ENCODE measurements around the gene ZDHHC14.
"Not testable (repeated sequence)": the region's sequence is repeated elsewhere in the genome, so short reads cannot be mapped to it uniquely, and the experiment has no call there.

ZDHHC14 gene

DNA sequence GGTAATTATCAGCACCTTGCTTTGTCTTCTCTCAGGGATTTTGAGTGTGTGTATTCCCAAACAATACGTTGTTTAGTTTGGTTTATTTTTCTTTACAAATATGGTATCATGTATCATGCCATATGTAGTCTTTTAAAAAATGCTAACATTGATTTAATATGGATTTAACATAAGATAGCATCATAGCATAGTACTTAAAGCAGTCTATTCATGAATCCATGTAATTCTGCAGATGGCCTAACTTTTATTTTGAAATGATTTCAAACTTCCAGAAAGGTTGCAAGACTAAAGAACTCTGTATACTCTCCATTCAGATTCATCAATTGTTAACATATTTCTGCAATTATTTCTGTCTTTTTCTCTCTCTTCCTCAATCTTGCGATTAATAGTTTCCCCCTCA, 7.9 kb downstream of the ZDHHC14 start:
- Mint-ChIP-seq H3K36me3 (ENCODE audit: low read depth) (peaks cover 42% of the 10 kb centered on the region), H3K4me1 (ENCODE audit: low read depth) (peaks cover 18% of the 10 kb centered on the region), H3K27ac (no peak overlapping the region), H3K9me3 (peaks cover 15% of the 10 kb centered on the region), H3K4me3 (no peak overlapping the region), H3K27me3 (peaks cover 4% of the 10 kb centered on the region)

DNA sequence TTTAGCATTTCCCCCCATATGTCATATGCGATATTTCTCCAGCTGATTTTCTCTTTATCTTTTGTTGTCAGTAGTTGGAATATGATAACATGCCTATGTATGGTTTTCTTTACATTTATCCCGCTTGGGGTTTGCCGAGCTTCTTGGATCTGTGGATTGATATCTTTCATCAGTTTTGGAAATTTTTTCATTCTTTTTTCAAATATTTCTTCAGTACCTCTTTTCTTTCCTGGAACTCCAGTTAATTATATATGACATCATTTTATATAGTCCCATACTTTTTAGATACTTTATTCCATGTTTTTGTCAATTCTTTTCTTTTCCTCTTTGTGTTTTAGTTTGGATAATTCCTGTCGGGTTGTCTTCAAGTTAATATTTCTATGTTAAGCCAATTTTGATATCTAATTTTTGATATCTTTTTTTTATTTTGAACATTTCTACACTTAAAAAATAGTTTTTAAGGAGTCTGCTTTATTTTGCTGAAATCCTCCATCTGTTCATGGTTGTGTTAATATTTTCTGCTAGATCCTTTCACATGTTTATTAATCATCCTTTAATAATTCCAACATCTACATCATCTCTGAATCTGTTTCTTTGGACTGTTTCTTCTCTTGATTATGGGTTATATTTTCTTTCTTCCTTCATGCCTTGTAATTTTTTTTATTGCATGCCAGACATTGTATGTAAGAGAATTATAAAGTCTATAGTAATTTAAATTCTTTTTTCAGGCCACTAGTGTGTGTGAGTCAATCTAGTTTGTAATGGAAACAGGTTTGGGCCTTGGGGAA, 9.5 kb downstream of the ZDHHC14 start:
- Mint-ChIP-seq H3K4me3 (no peak overlapping the region), H3K36me3 (ENCODE audit: low read depth) (peaks cover 39% of the 10 kb centered on the region), H3K4me1 (ENCODE audit: low read depth) (peaks cover 11% of the 10 kb centered on the region), H3K9me3 (peaks cover 15% of the 10 kb centered on the region), H3K27me3 (no peaks in the 10 kb centered on the region), H3K27ac (no peak overlapping the region)

DNA sequence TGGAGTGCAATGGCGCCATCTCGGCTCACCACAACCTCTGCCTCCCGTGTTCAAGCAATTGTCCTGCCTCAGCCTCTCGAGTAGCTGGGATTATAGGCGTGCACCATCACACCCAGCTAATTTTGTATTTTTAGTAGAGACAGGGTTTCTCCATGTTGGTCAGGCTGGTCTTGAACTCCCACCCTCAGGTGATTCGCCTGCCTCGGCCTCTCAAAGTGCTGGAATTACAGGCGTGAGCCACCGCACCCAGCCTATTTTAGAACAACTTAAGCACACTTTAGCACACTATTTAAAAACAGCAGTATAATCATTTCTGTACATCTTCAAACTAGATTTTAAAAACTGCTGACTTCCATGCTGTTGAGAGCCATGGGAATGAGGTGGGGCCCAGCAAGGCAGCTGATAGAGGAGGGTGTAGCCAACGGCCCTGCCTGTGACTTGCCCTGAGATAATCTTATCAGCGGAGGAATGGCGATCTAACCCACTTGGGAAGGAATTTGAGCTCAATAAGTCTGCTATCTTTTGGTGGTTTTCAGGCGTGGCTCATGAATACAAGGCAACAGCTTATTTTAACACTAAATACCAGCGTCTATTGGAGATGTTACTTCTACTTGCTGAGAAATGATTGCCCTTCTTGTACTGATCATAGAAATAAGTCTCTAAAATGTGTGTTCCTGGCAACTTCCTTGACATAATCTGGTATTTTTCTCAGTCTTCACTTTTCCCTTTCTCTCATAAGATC, 12.1 kb downstream of the ZDHHC14 start:
- Mint-ChIP-seq H3K27ac (no peak overlapping the region), H3K4me3 (no peak overlapping the region), H3K4me1 (ENCODE audit: low read depth) (peaks cover 7% of the 10 kb centered on the region), H3K27me3 (no peaks in the 10 kb centered on the region), H3K9me3 (peaks cover 15% of the 10 kb centered on the region), H3K36me3 (ENCODE audit: low read depth) (peaks cover 39% of the 10 kb centered on the region)

DNA sequence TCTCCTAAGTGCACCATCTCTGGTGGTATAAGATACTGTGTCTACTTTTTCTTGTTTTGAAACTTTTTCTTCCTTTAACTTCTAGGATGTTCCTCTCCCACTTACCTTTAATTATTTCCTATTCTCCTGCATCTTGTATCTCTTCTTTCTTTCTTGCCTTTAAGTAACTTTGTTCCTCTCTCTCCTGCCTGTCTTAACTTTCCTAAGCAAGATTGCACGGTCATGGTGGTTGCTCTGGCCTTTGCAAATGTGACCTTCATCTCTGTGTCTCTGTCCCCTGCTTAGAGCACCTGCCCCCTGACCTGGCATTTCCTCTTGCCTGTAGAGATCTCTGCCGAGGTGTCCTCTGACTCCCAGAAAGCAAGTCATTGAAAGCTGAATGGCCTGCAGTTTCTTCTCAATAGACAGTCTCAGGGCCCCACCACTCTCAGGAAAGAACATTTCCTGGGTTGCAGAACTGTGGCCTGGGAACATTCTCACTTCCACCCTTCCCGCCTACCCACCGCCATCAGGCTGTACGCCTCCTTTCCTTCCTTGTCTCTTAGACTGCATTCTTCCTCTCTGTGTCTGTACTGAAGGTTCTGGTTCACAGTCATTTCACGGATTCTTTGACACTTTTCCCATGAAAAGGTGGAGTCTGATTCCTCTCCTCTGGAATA, 12.8 kb downstream of the ZDHHC14 start:
- peaks cover 15% of the 10 kb centered on the region for H3K9me3 Mint-ChIP-seq
- peaks cover 36% of the 10 kb centered on the region for H3K36me3 Mint-ChIP-seq (ENCODE audit: low read depth)
- no peak overlapping the region for H3K4me3 Mint-ChIP-seq
- peaks cover 7% of the 10 kb centered on the region for H3K4me1 Mint-ChIP-seq (ENCODE audit: low read depth)
- H3K27ac Mint-ChIP-seq = no peak overlapping the region
- no peaks in the 10 kb centered on the region for H3K27me3 Mint-ChIP-seq

DNA sequence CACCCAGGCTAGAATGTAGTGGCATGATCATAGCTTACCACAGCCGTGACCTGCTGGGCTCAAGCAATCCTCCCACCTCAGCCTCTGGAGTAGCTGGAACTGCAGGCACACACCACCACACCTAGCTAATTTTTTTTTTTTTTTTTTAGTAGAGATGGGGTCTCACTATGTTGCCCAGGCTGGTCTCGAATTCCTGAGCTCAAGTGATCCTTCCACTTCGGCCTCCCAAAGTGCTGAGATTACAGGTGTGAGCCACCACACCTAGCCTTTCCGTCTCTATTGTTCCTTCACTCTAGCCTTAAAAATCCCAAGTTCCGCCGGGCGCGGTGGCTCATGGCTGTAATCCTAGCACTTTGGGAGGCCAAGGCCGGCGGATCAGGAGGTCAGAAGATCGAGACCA, 14.2 kb downstream of the ZDHHC14 start:
- H3K27ac Mint-ChIP-seq; H3K27me3 Mint-ChIP-seq; H3K4me3 Mint-ChIP-seq; H3K4me1 Mint-ChIP-seq (ENCODE audit: low read depth): not testable (repeated sequence)
- Mint-ChIP-seq H3K9me3 (peaks cover 12% of the 10 kb centered on the region), H3K36me3 (ENCODE audit: low read depth) (peaks cover 31% of the 10 kb centered on the region)

DNA sequence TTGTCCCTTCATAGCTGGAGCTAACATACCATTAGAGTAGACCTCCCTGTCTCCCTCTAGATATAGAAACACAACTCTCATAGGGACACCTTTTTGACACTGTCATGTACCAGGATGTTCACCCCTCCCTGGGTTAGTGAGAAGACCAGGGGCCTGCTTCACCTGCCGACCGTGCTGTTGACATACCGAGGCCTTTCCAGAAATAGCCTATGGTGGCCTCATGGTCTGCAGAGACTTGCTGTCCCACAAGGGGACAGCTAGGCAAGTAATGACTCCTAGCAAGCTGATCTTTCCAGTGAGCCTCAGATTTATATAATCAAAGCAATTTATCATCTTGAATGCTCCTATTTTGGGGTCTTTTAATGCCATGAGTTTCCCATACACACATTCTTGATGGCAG, 15.0 kb downstream of the ZDHHC14 start:
- H3K27me3 Mint-ChIP-seq = no peaks in the 10 kb centered on the region
- H3K36me3 Mint-ChIP-seq (ENCODE audit: low read depth) = peaks cover 24% of the 10 kb centered on the region
- H3K9me3 Mint-ChIP-seq = peaks cover 6% of the 10 kb centered on the region
- H3K4me3 Mint-ChIP-seq = no peak overlapping the region
- no peak overlapping the region for H3K27ac Mint-ChIP-seq
- H3K4me1 Mint-ChIP-seq (ENCODE audit: low read depth) = peaks cover 7% of the 10 kb centered on the region

DNA sequence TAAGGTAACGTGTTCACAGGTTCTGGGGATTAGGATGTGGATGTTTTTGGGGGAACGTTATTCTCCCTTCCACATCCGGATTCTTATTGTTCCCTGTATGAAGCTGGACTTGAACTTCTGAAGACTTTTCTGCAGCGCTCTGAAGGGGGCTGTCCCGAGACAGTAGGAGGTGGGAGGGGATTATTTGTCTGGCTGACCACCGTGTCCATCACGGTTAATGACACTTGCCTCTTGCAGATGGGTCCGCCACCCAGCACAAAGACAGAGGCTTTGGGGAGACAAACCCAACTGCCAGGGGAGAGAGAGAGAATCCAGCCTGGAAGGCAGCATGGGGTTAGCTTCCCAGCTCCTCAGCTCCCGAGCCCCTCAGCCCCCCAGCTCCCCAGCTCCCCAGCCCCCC, 16.7 kb downstream of the ZDHHC14 start:
- H3K4me3 Mint-ChIP-seq = no peak overlapping the region
- no peak overlapping the region for H3K27ac Mint-ChIP-seq
- peaks cover 16% of the 10 kb centered on the region for H3K36me3 Mint-ChIP-seq (ENCODE audit: low read depth)
- no peaks in the 10 kb centered on the region for H3K9me3 Mint-ChIP-seq
- H3K4me1 Mint-ChIP-seq (ENCODE audit: low read depth) = peaks cover 7% of the 10 kb centered on the region
- no peaks in the 10 kb centered on the region for H3K27me3 Mint-ChIP-seq

DNA sequence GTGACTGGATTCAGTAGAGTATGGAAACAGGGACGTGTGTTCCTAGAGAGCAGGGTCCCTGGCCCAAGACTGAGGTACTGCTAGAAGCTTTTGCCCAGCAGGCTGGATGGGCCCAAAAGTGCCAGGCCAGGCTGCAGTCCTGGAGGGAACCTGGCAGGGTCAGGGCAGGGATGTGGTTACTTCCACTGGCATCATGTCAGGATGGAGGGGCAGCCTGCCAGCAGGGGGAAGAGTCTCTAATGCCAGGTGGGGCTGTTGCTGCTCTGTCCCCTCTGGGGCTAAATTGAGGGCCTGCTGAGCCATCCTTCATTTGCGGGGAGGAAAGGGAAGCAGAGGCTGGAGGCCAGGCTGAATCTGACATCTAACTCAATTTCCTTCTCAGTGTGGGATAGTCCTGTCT, 17.2 kb downstream of the ZDHHC14 start:
- Mint-ChIP-seq H3K36me3 (ENCODE audit: low read depth) (peaks cover 15% of the 10 kb centered on the region), H3K4me1 (ENCODE audit: low read depth) (peaks cover 7% of the 10 kb centered on the region), H3K4me3 (no peak overlapping the region), H3K27ac (no peak overlapping the region), H3K9me3 (no peaks in the 10 kb centered on the region), H3K27me3 (no peaks in the 10 kb centered on the region)

DNA sequence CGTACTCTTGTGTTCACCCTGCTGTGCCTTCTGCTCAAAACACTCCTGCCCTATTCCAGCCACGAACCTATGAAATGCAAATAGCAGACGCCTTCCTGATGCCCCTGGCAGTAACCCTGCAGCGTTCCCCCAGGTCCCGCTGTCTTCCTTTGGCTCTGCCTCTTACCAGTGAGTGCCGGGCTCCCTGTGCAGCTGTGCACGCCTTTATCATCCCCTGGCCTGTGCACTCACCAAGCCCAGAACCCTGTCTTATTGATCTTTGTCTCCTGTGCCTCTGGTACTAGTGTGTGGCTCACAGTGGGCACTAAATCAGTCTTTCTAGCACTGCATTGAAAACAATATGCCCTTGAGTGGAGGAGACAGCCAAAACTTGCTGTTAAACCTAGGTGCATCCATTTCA, 19.7 kb downstream of the ZDHHC14 start:
- H3K27me3 Mint-ChIP-seq = no peaks in the 10 kb centered on the region
- H3K4me3 Mint-ChIP-seq = no peak overlapping the region

DNA sequence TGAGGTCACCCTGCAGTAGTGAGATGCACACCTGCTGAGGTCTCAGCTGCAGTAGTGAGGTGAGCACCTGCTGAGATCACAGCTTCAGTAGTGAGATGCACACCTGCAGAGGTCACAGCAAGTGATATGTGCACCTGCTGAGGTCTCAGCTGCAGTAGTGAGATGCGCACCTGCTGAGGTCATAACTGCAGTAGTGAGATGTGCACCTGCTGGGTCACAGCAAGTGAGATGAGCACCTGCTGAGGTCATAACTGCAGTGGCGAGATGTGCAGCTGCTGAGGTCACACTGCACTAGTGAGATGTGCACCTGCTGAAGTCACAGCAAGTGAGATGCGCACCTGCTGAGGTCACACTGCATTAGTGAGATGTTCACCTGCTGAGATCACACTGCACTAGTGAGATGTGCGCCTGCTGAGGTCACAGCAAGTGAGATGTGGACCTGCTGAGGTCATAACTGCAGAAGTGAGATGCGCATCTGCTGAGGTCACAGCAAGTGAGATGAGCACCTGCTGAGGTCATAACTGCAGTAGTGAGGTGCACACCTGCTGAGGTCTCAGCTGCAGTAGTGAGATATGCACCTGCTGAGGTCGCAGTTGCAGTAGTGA, 20.8 kb downstream of the ZDHHC14 start:
- Mint-ChIP-seq H3K27me3 (no peaks in the 10 kb centered on the region), H3K36me3 (ENCODE audit: low read depth) (peaks cover 9% of the 10 kb centered on the region), H3K4me3 (no peak overlapping the region), H3K9me3 (no peaks in the 10 kb centered on the region), H3K4me1 (ENCODE audit: low read depth) (no peaks in the 10 kb centered on the region), H3K27ac (no peak overlapping the region)

More for the DNA sequence above, 19.7 kb downstream of the ZDHHC14 start:
- H3K9me3 Mint-ChIP-seq = no peaks in the 10 kb centered on the region
- no peaks in the 10 kb centered on the region for H3K4me1 Mint-ChIP-seq (ENCODE audit: low read depth)
- no peak overlapping the region for H3K27ac Mint-ChIP-seq
- peaks cover 9% of the 10 kb centered on the region for H3K36me3 Mint-ChIP-seq (ENCODE audit: low read depth)

DNA sequence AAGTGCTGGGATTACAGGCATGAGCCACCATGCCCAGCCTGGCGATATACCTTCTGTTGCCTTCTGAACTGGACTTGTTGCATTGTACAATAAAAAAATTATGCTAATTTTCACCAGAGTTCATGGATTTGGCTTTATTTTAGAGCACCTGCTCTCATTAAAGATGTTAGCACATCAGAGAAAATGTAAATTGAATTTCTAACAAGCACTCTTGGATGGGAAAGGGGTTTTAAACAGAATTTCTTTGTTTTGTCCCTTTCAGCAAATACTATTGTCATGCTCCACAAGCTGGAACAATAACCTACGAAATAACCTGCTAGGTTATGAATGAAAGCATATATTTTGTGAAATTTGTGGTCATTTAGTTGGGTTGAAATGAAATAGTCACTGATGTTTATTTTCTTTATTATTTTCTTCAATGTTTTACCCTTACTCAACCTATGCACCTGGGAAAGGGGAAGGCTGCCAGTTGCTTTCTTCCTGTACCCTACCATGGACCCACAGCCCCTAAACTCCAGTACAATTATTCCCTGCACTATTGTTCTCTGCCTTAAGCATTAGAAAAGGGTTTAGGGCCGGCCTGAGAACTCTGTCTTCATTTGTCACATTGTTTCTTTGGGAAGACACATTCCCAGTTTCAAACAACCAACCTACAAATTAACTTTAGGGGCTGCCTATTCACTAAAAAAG, 22.2 kb downstream of the ZDHHC14 start:
- Mint-ChIP-seq H3K4me1 (ENCODE audit: low read depth) (no peaks in the 10 kb centered on the region), H3K27me3 (no peaks in the 10 kb centered on the region), H3K9me3 (no peaks in the 10 kb centered on the region), H3K4me3 (no peak overlapping the region), H3K36me3 (ENCODE audit: low read depth) (peaks cover 9% of the 10 kb centered on the region), H3K27ac (no peak overlapping the region)

DNA sequence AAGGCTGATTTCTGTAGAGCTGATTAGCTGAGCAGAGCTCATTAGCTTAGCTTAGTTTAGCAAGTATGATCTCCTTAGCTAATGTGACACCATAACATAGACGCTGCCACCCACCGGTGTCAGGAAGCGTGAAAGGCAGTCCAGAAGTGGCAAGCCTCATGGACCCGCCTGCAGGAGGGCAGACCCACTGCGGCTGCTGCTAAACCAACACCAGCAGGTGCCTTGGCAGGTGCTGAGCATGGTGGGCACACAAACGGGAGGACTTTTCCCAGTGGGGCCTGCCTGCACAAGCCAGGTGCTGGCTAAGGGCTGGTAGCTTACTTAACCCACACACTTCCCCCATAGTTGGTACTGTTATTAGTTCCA, 22.7 kb downstream of the ZDHHC14 start:
- Mint-ChIP-seq H3K27me3 (no peaks in the 10 kb centered on the region), H3K4me1 (ENCODE audit: low read depth) (no peaks in the 10 kb centered on the region), H3K27ac (no peak overlapping the region), H3K9me3 (no peaks in the 10 kb centered on the region), H3K36me3 (ENCODE audit: low read depth) (peaks cover 6% of the 10 kb centered on the region), H3K4me3 (no peak overlapping the region)

DNA sequence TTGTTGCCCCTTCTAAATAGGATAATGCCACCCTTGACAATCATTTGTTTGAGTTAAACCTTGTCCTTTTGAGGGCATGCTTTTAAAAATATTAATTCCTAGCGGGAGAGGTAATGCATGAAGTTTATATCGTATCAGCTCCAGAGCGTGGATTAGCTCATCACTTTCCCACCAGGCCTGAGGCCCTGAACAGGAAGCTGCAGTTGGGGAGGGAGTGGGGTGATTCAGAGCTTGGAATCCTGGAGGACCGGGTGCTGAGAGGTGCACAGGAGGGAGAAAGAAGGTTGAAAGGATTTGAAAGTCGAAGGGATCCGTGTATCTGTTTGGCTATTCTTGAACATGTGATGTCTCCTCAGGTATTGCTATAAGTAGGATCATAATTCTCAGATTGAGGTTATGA, 25.0 kb downstream of the ZDHHC14 start:
- Mint-ChIP-seq H3K36me3 (ENCODE audit: low read depth) (no peaks in the 10 kb centered on the region), H3K9me3 (no peaks in the 10 kb centered on the region), H3K27me3 (no peaks in the 10 kb centered on the region), H3K27ac (no peak overlapping the region), H3K4me3 (no peak overlapping the region), H3K4me1 (ENCODE audit: low read depth) (no peaks in the 10 kb centered on the region)

DNA sequence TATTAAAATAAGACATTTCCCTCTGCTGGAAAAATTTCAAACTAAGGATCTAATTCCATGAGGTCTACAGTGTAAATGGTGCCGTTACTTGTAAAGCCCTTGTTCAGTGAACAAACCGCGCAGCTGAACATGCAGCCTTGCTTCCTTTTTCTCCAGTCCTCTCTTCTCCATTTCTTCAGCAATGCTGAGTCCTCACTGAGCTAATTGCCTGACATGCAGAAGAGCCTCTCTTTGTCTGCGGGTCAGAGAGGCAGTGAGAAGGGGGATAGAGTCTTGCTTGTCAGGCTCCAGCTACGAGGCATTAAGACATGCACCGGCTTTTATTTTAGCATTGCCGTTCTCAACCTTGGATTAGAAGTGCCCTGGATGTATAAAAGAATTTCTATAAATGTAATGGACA, 25.7 kb downstream of the ZDHHC14 start:
- Mint-ChIP-seq H3K36me3 (ENCODE audit: low read depth) (no peaks in the 10 kb centered on the region), H3K9me3 (no peaks in the 10 kb centered on the region), H3K27ac (no peak overlapping the region), H3K4me1 (ENCODE audit: low read depth) (no peaks in the 10 kb centered on the region), H3K4me3 (no peak overlapping the region), H3K27me3 (no peaks in the 10 kb centered on the region)

Measured in stimulated activated naive CD8-positive, alpha-beta T cell treated with anti-CD3 and anti-CD28 coated beads, Interleukin-15, Interleukin-2, amounts not matched to agents 100 ng/mL and 50 ng/mL, for 24 hours (primary cell).